ENCODE measurements around the gene NFYC.
"Not testable (repeated sequence)": the region's sequence is repeated elsewhere in the genome, so short reads cannot be mapped to it uniquely, and the experiment has no call there.

NFYC gene

DNA sequence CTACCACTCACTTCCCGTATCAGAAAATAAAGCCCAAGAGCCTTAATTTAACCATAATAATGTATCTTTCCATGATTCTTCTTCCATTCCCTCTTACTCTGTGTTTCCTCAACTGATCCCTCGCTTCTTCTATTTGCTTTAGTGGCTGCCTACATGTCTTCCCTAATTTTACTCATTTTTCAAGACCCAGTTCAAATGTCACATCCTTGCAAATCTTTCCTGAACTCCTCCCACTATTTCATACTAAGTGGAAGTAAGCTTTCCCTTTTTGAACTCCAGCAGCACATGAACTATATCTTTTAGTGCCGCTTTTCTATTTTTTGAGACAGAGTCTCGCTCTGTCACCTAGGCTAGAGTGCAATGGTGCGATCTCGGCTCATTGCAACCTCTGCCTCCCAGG, 3.8 kb upstream of the NFYC start:
- Mint-ChIP-seq H3K36me3 (ENCODE audit: low read depth) (peaks cover 22% of the 10 kb centered on the region), H3K27me3 (no peaks in the 10 kb centered on the region), H3K27ac (no peak overlapping the region), H3K9me3 (no peaks in the 10 kb centered on the region), H3K4me1 (peaks cover 24% of the 10 kb centered on the region), H3K4me3 (no peak overlapping the region)
- DNase-seq, result no peak
- no peak for ATAC-seq

- DNase-seq, result no peak
- Mint-ChIP-seq H3K27ac (no peak overlapping the region), H3K36me3 (ENCODE audit: low read depth) (peaks cover 28% of the 10 kb centered on the region), H3K4me1 (peaks cover 44% of the 10 kb centered on the region), H3K4me3 (no peak overlapping the region), H3K27me3 (no peaks in the 10 kb centered on the region), H3K9me3 (no peaks in the 10 kb centered on the region)
- no peak for ATAC-seq
These were observed 1.8 kb upstream of the NFYC start for GRCh38 chr1:40689737-40690136.

- Mint-ChIP-seq H3K27ac (peak overlapping the region; percentile 99), H3K9me3 (no peaks in the 10 kb centered on the region), H3K4me1 (peaks cover 53% of the 10 kb centered on the region), H3K27me3 (no peaks in the 10 kb centered on the region), H3K4me3 (peak overlapping the region; percentile 100), H3K36me3 (ENCODE audit: low read depth) (peaks cover 28% of the 10 kb centered on the region)
- no peak for ATAC-seq
- DNase-seq, result no peak
These were observed 550 bp upstream of the NFYC start for GRCh38 chr1:40690771-40691537.

DNA sequence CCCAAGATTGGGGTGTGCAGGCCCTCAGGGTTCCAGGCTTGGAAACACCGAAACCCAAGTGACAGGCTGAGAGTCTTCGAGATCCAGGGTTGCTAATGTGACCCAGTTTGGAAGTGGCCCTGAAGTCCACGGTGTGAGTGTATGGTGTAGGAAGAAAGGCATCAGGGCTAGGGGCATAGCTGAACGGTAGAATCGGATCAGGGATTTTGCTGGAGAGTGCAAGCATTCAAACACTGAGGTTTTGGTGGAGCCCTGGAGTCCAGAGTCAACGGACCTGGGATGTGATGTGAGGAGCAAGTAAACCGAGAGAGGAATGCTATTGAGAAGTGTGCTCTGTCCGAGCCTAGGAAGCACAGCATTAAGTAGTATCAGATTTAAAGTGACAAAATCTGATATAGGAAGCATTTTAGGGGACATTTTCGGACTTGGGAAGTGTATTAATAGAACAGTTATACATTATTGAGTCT, 958 bp downstream of the NFYC start:
- H3K4me3 Mint-ChIP-seq, result peak overlapping the region; percentile 100
- peak overlapping the region; percentile 99 for H3K27ac Mint-ChIP-seq
- ATAC-seq, result no peak
- no peaks in the 10 kb centered on the region for H3K9me3 Mint-ChIP-seq
- no peak for DNase-seq
- peaks cover 30% of the 10 kb centered on the region for H3K36me3 Mint-ChIP-seq (ENCODE audit: low read depth)
- H3K27me3 Mint-ChIP-seq, result no peaks in the 10 kb centered on the region
- peaks cover 68% of the 10 kb centered on the region for H3K4me1 Mint-ChIP-seq

GRCh38 chr1:40693425-40693824, 1.9 kb downstream of the NFYC start:
- Mint-ChIP-seq H3K4me3 (peak overlapping the region; percentile 100), H3K9me3 (no peaks in the 10 kb centered on the region), H3K27me3 (no peaks in the 10 kb centered on the region), H3K27ac (peak overlapping the region; percentile 99), H3K4me1 (peaks cover 75% of the 10 kb centered on the region), H3K36me3 (ENCODE audit: low read depth) (peaks cover 29% of the 10 kb centered on the region)
- ATAC-seq (no peak), DNase-seq (no peak)

GRCh38 chr1:40694353-40694874, 2.9 kb downstream of the NFYC start:
- no peak for DNase-seq

GRCh38 chr1:40696294-40696693, 4.8 kb downstream of the NFYC start:
- Mint-ChIP-seq H3K4me1 (peaks cover 78% of the 10 kb centered on the region), H3K4me3 (no peak overlapping the region), H3K27ac (peak overlapping the region; percentile 5), H3K36me3 (ENCODE audit: low read depth) (peaks cover 29% of the 10 kb centered on the region), H3K9me3 (no peaks in the 10 kb centered on the region), H3K27me3 (no peaks in the 10 kb centered on the region)
- ATAC-seq (no peak), DNase-seq (no peak)

More at GRCh38 chr1:40694353-40694874, 2.9 kb downstream of the NFYC start:
- Mint-ChIP-seq H3K36me3 (ENCODE audit: low read depth) (peaks cover 31% of the 10 kb centered on the region), H3K27ac (peak overlapping the region; percentile 99), H3K4me1 (peaks cover 83% of the 10 kb centered on the region), H3K27me3 (no peaks in the 10 kb centered on the region), H3K4me3 (peak overlapping the region; percentile 41), H3K9me3 (no peaks in the 10 kb centered on the region)
- no peak for ATAC-seq

DNA sequence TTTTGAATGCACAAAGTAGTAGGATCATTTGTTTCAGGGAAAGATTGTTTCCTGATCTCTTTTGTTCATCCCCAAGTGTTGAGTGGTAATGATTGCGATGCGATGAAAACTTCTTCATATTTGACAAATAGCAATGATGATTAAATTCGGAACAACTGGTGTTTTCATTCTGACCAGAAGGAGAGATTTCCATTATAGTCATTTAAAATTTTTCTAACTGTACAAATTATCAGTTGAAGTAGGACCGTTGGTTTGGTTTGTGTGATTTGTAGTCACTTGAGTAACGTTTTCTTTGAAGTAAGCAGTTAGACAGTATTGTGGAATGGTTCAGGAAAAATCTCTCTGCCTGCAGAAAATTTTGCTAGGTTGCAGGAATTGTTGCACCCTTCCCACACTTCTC, 5.9 kb downstream of the NFYC start:
- H3K4me1 Mint-ChIP-seq, result peaks cover 80% of the 10 kb centered on the region
- peak overlapping the region; percentile 39 for H3K27ac Mint-ChIP-seq
- no peaks in the 10 kb centered on the region for H3K9me3 Mint-ChIP-seq

GRCh38 chr1:40699787-40700186, 8.3 kb downstream of the NFYC start:
- Mint-ChIP-seq H3K4me1 (peaks cover 73% of the 10 kb centered on the region), H3K36me3 (ENCODE audit: low read depth) (peaks cover 19% of the 10 kb centered on the region), H3K4me3 (no peak overlapping the region), H3K9me3 (no peaks in the 10 kb centered on the region), H3K27ac (no peak overlapping the region), H3K27me3 (no peaks in the 10 kb centered on the region)
- DNase-seq (no peak), ATAC-seq (peak; percentile 82)

More for the DNA sequence above, 5.9 kb downstream of the NFYC start:
- no peak for ATAC-seq
- Mint-ChIP-seq H3K36me3 (ENCODE audit: low read depth) (peaks cover 26% of the 10 kb centered on the region), H3K4me3 (no peak overlapping the region), H3K27me3 (no peaks in the 10 kb centered on the region)
- no peak for DNase-seq

DNA sequence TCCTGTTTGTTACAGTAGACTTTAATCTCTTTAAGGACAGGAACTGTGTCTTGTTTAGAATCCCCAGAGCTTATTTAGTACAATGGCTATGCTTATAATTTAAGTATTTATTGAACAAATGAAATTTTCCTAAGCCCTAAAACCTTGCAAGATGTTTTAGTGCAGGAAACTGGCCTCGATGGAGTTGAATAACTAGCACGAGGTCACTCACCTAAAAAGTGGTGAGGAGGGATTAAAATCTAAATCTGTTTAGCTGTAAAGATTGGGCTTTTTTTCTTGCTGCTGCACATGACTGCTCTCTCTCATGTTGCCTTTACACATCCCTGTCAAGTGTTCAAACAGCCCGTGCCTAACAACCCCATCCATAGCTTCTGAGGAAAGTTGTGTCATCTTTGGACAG, 10.2 kb downstream of the NFYC start:
- H3K27me3 Mint-ChIP-seq, result no peaks in the 10 kb centered on the region
- no peak overlapping the region for H3K4me3 Mint-ChIP-seq
- DNase-seq (no peak), ATAC-seq (no peak)
- no peak overlapping the region for H3K27ac Mint-ChIP-seq
- no peaks in the 10 kb centered on the region for H3K9me3 Mint-ChIP-seq
- peaks cover 62% of the 10 kb centered on the region for H3K4me1 Mint-ChIP-seq
- peaks cover 14% of the 10 kb centered on the region for H3K36me3 Mint-ChIP-seq (ENCODE audit: low read depth)

DNA sequence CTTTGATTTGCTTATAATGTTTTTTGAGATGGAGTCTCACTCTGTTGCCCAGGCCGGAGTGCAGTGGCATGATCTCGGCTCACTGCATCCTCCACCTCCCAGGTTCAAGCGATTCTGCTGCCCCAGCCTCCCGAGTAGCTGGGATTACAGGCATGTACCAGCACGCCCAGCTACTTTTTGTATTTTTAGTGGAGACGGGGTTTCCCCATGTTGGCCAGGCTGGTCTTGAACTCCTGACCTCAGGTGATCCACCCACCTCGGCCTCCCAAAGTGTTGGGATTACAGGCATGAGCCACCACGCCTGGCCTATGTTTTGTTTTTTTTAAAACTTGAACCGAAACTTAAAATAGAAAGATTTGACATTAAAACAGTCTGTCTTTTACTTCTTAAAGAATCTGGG, 11.3 kb downstream of the NFYC start:
- ATAC-seq; H3K36me3 Mint-ChIP-seq (ENCODE audit: low read depth); H3K27ac Mint-ChIP-seq; H3K27me3 Mint-ChIP-seq; H3K4me3 Mint-ChIP-seq; H3K9me3 Mint-ChIP-seq; DNase-seq: not testable (repeated sequence)
- H3K4me1 Mint-ChIP-seq, result peaks cover 52% of the 10 kb centered on the region

DNA sequence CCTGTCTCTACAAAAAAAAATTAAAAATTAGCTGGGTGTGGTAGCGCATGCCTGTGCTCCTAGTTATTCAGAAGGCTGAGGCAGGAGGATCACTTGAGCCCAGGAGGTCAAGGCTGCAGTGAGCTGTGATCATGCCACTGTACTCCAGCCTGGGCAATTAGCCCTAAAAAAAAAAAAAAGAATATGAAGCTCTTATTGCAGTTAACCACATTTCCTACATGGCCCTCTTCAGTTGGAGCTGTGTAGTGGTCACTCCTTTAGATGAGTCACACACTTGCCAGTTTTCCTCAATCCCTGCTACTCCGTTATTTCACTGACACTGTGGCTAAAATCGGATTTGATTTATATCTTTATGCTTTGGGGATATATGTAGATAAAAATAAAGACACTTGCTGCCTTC, 11.8 kb downstream of the NFYC start:
- DNase-seq (no peak), ATAC-seq (no peak)
- no peak overlapping the region for H3K27ac Mint-ChIP-seq
- no peak overlapping the region for H3K4me3 Mint-ChIP-seq
- H3K4me1 Mint-ChIP-seq, result peaks cover 53% of the 10 kb centered on the region
- H3K36me3 Mint-ChIP-seq (ENCODE audit: low read depth), result peaks cover 4% of the 10 kb centered on the region
- H3K27me3 Mint-ChIP-seq, result no peaks in the 10 kb centered on the region
- H3K9me3 Mint-ChIP-seq, result no peaks in the 10 kb centered on the region

DNA sequence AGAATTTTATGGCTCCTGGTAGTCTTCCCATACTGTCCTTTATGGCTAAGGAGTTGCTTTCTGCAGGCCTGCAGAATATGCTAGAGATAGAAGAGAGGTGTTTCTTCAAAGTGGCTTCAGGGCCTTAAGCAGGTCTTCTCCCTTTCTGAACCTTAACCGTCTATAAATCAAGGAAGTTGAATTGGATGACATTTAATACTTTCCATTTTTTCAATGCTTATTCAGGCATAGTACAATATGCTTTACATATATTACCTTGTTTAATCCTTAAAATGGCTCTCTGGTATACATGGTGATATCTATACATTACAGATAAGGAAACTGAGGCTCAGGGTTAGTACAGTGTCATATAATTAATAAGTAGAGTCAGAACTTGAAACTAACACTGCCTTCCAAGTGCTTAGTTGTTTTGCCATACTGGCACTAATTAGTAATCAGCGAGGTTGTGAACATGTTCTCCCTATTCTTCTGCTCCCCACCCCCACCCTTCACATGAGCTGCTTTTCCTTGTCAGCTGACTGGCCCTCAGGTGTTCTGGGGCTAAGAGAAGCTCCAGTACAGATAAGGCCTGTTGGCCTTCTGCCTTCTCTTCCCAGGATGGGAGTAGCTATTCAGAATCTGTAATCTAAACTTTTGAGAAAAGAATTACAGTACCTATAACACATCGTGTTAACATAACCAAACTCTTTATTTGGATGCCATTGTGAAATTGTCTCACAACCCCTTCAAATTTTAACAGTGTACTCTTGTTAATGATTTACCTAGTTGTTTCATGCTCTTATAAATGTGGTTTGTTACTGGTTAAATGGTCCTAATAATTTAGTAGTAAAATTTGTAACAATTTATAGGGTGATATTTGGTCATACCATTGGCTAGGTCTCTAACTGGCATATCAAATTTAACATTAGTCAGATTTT, 13.6 kb downstream of the NFYC start:
- ATAC-seq (no peak), DNase-seq (no peak)
- Mint-ChIP-seq H3K9me3 (no peaks in the 10 kb centered on the region), H3K4me3 (no peak overlapping the region), H3K4me1 (peaks cover 55% of the 10 kb centered on the region), H3K27ac (no peak overlapping the region), H3K36me3 (ENCODE audit: low read depth) (peaks cover 2% of the 10 kb centered on the region), H3K27me3 (no peaks in the 10 kb centered on the region)

GRCh38 chr1:40706626-40707025, 15.1 kb downstream of the NFYC start:
- H3K36me3 Mint-ChIP-seq (ENCODE audit: low read depth), result peaks cover 5% of the 10 kb centered on the region
- peaks cover 66% of the 10 kb centered on the region for H3K4me1 Mint-ChIP-seq
- no peaks in the 10 kb centered on the region for H3K27me3 Mint-ChIP-seq
- DNase-seq (no peak), ATAC-seq (no peak)
- H3K27ac Mint-ChIP-seq, result no peak overlapping the region
- H3K4me3 Mint-ChIP-seq, result no peak overlapping the region
- no peaks in the 10 kb centered on the region for H3K9me3 Mint-ChIP-seq

DNA sequence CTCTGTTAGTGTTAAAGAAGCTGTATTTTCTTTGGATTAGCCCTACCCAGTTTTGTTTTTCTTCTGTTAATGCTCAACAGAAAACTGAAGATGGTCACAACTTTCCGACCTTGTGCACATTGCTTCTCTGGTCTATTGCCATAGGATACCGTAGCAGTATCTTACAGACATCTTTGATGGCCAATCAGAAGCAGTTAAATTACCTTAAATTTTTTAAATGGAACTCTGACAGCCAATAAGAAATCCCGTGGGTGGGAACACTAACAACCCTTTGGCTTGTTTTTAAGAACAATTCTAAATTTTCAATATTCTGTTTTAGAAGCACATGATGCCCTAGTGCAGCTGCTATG, 17.2 kb downstream of the NFYC start:
- Mint-ChIP-seq H3K4me3 (peak overlapping the region; percentile 83), H3K9me3 (no peaks in the 10 kb centered on the region), H3K36me3 (ENCODE audit: low read depth) (peaks cover 12% of the 10 kb centered on the region), H3K4me1 (peaks cover 71% of the 10 kb centered on the region), H3K27me3 (no peaks in the 10 kb centered on the region), H3K27ac (peak overlapping the region; percentile 78)
- ATAC-seq (peak; percentile 64), DNase-seq (no peak)

Data from activated naive CD8-positive, alpha-beta T cell treated with anti-CD3 and anti-CD28 coated beads, Interleukin-2, amount 50 U/mL, for 24 hours (primary cell).